Ammon's horn (tissue), 1 donor: ENCODE data around the gene CAPN9.

Source experiments
- DNase-seq: peaks from one replicate; pipeline ENCODE4 v3.0.0-alpha.2; 2016; ENCODE audit warnings: low spot score

The CAPN9 gene

DNA sequence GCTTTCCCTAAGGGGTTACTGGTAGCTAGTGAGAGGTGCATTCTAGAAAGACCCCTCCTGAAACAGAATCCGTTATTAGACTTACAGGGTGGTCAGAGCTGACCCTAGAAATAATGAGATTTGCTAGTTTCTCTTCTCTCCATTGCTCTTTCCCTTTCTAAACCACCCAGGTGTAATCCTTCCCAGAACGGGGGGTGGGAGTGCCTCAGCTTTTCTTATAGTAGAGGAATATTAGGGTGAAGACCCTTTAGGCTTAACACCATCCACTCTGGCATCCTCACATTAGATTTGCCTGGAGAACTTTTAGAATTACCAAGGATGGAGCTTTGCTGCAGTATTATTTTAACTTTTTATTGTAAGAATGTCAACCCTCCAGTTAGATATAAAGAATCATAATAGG, 49.4 kb downstream of the CAPN9 start:
- no peak for DNase-seq

DNA sequence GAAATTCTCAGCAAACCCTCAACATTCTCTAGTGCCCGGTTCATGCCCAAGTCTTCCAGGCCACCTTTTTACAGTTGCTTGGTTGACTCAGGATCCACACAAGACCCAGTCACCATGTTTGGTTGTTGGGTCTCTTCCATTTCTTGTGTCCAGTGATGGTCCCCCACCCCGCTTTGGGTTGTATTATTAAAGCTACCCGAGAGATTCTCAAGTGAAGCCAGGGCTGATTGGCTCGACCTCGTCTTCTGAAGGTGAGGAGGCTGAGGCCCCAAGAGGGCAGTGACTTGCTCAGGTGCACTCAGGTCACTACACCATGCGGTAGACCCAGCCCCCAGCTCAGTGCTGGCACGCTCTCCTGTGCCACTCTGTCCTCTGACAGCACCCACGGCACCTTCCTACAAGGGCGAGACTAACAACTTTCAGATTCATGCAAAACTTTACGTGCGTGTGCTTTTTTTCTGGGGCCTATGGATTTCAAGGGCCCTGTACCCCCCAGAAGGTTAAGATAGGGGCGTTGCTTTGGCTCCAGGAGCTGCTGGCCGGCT, 50.3 kb downstream of the CAPN9 start:
- no peak for DNase-seq

DNA sequence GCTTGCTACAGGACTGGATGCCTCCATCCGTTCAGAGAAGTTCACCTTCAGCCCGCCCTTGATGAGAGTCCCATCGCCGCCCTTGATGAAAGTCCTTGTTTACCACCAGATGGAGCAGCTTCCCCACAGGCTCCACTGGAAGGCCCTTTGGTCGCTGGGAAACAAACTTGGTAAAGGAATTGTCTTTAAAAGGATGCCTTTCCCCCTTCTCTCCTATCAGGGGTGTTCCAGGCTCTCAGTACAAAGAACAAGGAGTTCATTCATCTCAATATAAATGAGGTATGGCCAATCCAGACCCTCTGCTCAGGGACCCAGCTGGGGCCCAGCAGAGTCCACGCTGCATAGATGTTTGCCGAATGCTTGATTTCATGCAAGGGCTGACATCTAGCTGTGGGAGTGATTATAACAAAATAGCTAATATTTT, 50.8 kb downstream of the CAPN9 start:
- DNase-seq = peak; percentile 91

DNA sequence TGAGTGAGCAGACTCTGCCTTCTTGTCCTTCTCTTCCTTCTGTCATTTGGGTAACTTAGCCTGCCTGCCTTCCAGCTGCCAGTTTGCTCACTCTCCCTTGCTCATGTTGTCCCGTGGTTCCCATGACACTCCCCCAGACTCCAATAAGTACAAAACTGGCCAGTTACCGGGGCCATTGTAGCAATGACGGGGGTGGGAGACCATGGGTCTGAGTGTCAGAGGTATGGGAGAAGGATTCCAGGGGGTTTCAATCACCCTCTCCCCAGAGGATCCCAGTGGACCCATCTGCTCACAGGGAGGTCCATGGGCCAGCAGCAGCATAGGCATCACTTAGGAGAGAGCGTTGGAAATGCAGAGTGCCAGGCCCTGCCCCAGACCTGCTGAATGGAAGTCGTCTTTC, 51.3 kb downstream of the CAPN9 start:
- DNase-seq = no peak

GRCh38 chr1:230800891-230801840, 54.0 kb downstream of the CAPN9 start:
- DNase-seq = no peak

DNA sequence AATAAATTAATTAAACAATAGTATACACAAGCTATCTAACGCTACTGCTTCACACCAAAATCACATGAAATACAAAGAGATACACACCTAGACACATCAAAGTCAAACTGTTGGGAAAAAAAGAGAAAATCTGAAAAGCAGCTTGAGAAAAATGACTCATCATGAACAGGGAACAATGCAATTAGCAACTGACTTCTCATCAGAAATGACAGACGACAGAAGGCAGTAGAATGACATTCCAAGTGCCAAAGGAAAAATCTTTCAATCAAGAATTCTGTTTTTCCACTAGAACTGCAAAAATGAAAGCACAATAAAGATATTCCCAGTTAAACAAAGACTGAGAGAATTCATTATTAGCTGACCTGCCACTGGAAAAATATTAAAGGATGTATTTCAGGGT, 57.2 kb downstream of the CAPN9 start:
- DNase-seq = no peak

DNA sequence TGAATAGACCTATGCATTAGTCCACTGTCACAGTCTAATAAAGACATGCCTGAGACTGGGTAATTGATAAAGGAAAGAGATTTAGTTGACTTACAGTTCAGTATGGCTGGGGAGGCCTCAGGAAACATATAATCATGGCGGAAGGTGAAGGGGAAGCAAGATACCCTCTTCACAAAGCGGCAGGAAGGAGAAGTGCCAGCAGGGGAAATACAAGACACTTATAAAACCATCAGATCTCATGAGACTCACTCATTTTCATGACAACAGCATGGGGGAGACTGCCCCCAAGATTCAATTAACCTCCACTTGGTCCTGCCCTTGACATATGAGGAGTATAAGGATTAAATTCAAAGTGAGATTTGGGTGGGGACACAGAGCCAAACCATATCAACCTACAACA, 59.4 kb downstream of the CAPN9 start:
- DNase-seq = no peak

- peak; percentile 99 for DNase-seq
These were observed 59.8 kb downstream of the CAPN9 start for GRCh38 chr1:230807029-230807428.

DNA sequence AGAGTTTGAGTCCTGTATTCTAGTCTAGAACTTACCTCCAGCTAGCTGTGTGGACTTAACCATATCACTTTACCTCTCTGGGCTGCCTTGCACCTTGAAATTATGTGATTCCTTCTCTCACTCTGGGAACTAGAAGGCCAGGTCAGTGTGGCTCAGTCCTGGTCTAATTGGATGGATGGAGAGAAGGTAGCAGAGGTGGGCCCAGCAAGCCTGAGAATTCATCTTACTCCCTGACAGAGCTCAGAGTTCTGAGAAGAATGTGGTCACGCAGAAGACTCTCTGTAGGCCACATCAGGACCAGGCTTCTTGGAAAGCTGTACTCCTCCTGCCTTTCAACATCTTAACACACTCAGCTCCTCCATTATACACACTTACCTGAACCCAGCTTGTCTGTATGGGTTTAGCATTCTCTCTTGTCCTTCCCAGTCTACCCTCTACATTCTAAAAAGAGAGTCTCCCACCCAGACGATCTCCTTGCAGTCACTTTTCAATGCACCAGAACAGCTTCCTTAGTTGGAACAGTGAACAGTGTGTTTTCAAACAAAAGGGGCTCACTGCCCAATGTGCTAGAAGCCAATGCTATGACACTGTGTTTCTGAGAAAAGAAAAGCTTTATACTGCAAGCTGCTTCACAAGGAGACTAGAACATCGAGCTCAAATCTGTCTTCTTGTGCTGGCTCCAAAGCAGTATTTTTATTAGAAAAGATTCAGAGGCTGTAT, 60.5 kb downstream of the CAPN9 start:
- DNase-seq = peak; percentile 91

GRCh38 chr1:230808281-230808872, 61.2 kb downstream of the CAPN9 start:
- DNase-seq = no peak

DNA sequence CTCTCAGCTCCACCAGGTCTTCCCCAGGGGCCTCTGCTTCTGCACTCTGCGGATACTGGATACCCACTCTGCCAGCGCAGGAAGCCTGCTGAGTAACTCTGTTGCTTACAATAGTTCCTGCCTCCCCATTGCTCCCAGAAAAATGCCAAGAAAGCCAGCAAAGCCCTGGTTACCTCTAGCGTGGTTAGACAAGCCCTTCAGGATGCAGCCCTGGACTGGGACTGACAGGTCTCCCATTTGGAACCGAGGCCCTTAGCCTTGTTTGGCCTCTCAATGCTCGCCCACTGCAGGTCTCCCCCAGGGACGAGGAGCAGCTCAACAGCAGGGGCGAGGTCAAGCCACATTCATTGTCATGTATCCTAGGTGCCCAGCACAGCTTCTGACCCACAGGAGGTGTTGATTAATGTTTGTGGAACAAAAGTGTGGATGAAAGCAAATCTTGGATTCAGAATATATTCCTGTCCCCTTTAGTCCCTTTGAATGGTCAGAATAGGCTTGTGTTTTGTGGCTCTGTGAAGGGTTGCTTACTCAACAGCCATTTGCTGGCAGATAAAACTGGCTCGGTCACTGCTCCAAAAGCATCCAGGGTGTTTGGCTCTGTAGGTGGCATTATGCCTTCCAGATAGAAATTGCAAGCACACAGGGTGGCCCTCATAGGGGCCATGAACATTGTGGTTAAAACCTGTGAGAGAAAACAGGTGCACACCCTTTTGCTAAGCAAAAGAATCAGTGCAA, 62.2 kb downstream of the CAPN9 start:
- no peak for DNase-seq

GRCh38 chr1:230812568-230812967, 65.4 kb downstream of the CAPN9 start:
- no peak for DNase-seq

DNA sequence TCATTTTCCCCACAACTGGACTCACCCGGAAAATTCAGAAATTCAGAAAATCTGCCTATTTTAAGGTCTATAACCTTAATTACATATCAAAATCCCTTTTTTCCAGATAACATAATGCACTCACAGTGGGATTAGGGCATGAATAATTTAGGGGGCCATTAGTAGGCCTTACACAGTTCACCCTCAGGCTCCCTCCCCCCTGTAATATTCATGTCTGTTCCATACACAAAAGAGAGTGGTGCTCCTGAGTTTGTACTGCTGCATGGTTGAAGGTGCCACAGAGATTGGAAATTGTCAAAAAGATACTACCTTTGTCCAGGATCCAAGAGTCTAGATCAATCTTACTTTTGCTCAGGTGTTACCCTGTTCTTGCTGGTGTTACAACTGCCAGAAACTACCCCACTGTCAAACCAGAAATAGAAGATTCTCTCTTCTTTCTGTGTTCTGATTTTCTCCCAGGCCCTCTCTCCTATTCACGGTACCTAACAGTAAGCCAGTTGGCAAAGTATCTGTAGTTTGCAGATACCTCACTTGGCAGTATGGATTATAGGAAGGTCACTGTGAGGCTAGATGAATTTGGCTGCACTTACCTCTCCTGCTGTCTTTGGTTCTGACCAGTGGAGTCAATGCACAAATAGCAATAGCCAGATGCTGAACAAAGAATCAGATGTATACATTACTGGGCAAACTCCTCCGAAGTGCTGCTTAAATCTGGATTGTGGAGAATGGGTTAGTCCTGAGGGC, 67.9 kb downstream of the CAPN9 start:
- DNase-seq = no peak

DNA sequence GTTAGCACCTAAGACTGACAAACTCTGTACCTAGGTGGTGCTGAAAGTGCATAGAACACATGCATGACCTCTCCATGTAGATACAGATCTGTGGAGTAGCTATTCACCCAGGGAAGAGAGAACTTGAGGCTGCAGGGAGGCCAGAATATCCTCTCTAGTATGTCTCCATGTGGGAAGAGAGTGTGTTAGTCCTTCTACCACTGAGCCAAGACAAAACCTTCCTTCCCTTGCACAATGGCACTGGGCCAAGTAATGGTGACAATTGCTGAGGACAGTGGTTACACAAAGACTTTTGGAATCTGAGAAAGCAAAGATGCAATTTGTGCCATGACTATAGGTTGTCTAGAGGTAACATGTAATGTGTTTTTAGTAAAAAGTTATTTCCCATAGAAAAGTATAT, 68.8 kb downstream of the CAPN9 start:
- no peak for DNase-seq

DNA sequence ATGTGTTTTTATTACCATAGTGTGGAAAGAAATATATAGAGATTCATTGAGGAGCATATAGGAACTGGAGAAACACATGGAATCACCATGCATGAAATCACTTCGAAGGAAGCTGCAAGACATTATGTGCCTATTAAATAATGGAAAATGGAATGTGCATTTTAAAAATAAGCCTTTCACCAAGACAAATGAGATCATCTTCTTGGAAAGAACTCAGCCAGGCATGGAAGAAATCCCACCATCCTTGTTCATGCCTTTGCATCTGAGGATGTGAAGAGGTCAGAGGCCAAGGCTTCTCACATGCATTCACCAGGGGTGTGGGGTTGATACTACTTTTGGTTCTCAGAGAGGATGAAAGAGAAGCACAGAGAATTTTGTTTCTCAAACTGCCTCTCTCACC, 71.2 kb downstream of the CAPN9 start:
- no peak for DNase-seq

DNA sequence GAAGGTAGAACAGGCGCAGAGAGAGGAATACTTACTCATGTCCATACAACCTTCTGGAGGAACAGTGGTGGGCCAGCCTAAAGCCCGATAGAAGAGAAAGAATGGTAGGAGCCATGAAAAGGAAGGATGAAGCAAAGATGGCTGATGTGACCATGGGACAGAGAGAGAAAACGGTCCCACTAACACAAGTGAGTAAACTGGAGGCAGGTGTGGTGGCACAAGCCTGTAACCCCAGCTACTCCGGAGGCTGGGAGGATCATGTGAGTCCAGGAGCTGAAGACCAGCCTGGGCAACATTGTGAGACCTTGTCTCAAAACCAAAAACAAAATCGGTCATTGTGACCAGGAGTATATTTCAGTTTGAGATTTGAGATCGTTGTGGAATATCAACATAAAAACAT, 71.7 kb downstream of the CAPN9 start:
- no peak for DNase-seq

- DNase-seq = no peak
These were observed 72.8 kb downstream of the CAPN9 start for GRCh38 chr1:230819976-230820375.

DNA sequence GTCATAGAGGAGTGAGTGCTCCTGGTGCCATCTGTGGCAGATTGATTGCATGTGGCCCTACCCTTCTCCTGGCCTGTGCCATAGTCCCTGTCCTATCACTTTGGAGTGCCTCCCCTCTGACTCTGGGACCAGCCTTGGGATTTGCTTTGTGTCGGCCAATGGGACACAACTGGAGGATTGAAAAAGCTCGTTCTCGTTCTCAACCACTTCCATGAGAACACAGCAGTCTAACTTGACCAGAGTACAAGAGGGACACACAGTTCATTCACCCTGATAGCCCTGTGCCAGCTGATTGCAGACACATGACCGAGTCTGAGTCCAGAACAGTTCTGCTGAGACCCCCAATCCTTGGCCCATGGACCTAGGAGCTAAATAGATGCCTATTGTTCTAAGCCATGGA, 73.4 kb downstream of the CAPN9 start:
- DNase-seq = peak; percentile 91

DNA sequence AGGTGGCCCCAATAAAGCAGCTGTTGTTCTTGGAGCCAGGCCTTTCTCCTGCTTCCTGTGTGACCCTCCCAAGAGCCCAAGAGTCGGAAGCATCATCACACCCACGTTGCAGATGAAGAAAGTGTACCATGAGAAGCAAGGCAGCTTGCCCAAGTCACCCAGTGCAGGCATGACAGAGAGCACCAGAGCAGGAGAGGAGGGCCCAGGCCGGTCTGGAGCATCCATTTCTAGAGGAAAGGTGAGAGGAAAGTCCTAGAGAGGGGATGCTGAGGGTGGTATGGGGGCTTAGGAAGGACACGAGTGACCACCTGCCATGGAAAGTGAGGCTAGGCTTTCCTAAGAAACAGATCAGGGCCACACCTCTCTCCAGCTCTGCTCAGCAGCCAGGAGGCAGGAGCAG, 74.2 kb downstream of the CAPN9 start:
- DNase-seq = no peak

DNA sequence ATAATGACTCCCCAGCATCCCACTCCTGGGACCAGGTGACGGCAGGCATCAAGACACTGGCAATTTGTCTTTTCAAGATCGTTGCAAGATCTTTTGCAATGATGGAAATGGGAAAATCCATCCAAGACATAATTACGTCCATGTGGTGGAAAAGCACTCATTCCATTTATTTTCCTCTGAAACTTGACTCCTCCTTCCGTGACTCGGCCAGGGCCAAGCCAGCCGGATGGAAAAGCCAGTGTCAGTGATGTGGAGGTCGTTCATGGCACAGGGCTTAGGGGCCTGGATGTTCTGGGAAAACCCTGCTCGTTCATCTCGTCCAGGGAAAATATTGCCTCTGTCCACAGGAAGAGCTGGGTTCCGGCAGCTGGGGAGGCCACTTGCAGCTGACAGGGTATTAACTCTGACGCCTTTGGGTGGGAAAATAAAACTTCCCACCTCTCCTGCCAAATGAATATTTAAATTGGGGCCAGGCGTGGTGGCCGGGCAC, 74.9 kb downstream of the CAPN9 start:
- no peak for DNase-seq

DNA sequence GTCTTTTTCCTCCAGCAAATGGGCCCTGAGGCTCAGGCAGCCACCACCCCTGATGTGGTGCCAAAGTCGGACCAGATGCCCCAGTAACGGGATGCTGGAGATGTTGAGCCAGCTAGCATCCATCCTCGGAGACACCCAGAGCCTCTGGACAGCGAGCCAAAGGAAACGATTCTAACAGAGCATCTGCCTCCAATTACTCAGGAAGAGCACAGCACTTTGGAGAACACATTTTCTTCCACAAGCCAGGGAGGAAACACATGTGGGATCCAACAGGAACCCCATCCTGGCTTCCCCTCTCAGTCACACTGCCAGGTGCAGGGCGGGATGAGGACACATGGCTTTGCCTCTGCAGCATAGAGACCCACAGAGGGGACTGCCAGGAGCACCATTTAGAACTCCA, 76.2 kb downstream of the CAPN9 start:
- no peak for DNase-seq
